ENCODE data around the gene BTLA.

Gene BTLA

DNA sequence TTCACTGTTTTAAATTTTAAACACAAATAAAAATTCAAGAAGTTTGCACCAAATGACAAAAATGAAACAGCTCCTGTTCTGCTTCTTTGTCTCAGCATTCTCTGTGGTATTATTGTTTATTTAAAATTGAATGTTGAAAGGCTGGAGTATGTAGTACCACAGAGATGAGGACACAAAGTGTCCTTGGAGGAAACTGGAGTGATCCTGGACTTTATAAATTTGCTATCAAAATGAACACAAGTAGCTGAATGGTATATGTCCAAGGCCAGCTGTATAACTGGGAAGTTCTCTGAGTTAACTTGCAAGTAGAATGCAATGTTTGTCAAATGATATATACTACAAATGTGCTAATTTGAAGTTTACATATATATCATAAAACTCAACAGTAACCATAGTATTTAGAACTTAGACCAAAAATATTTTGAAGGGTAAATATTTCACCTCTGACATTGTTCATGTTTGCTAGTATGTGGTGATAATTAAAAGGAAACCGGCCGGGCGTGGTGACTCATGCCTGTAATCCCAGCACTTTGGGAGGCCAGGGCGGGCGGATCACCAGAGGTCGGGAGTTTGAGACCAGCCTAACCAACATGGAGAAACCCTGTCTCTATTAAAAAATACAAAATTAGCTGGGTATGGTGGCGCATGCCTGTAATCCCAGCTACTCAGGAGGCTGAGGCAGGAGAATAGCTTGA is 12.3 kb downstream of the BTLA start:
- Histone ChIP-seq H3K9me3 (ENCODE audit: control insufficient read depth, insufficient read depth, low read length) (no peaks in the 10 kb centered on the region), H3K27me3 (ENCODE audit: control insufficient read depth, insufficient read depth, low read length) (no peaks in the 10 kb centered on the region), H3K4me1 (ENCODE audit: control insufficient read depth, insufficient read depth, low read length) (no peaks in the 10 kb centered on the region)

DNA sequence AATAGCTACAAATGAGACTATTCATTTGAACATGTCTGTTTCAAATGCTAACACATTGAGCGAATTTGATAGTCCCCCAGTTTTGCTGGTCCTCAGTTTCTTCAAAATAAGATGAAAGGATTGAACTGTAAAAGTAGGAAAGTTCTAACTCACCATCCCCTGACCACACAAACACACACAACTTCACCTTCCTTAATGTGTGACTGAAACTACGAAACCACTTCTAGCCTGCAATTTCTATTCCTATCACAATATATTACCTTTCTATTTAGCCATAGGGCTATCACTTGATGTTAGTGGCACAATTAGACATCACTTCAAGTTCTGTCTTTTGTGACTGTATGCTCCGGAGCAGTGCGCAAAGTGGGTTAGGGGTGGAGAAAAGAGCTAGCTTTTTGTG is 14.9 kb downstream of the BTLA start:
- H3K36me3 ChIP-seq (ENCODE audit: control insufficient read depth, insufficient read depth, low read length) = no peaks in the 10 kb centered on the region
- H3K4me3 ChIP-seq (ENCODE audit: low read depth, low read length) = no peak overlapping the region
- no peaks in the 10 kb centered on the region for H3K27me3 ChIP-seq (ENCODE audit: control insufficient read depth, insufficient read depth, low read length)
- peaks cover 6% of the 10 kb centered on the region for H3K4me1 ChIP-seq (ENCODE audit: control insufficient read depth, insufficient read depth, low read length)
- H3K9me3 ChIP-seq (ENCODE audit: control insufficient read depth, insufficient read depth, low read length) = no peaks in the 10 kb centered on the region
- no peak overlapping the region for H3K9ac ChIP-seq (ENCODE audit: low read depth, low read length)

More for the DNA sequence above, 12.3 kb downstream of the BTLA start:
- H3K36me3 ChIP-seq (ENCODE audit: control insufficient read depth, insufficient read depth, low read length) = no peaks in the 10 kb centered on the region
- no peak overlapping the region for H3K9ac ChIP-seq (ENCODE audit: low read depth, low read length)
- H3K4me3 ChIP-seq (ENCODE audit: low read depth, low read length) = no peak overlapping the region

GRCh38 chr3:112482675-112483074 is 16.6 kb downstream of the BTLA start:
- H3K27me3 ChIP-seq (ENCODE audit: control insufficient read depth, insufficient read depth, low read length) = no peaks in the 10 kb centered on the region

GRCh38 chr3:112481302-112481721 is 18.0 kb downstream of the BTLA start:
- Histone ChIP-seq H3K36me3 (ENCODE audit: control insufficient read depth, insufficient read depth, low read length) (no peaks in the 10 kb centered on the region), H3K4me3 (ENCODE audit: low read depth, low read length) (no peak overlapping the region), H3K9ac (ENCODE audit: low read depth, low read length) (no peak overlapping the region), H3K4me1 (ENCODE audit: control insufficient read depth, insufficient read depth, low read length) (peaks cover 6% of the 10 kb centered on the region), H3K9me3 (ENCODE audit: control insufficient read depth, insufficient read depth, low read length) (no peaks in the 10 kb centered on the region), H3K27me3 (ENCODE audit: control insufficient read depth, insufficient read depth, low read length) (no peaks in the 10 kb centered on the region)

More at GRCh38 chr3:112482675-112483074, 16.6 kb downstream of the BTLA start:
- no peaks in the 10 kb centered on the region for H3K36me3 ChIP-seq (ENCODE audit: control insufficient read depth, insufficient read depth, low read length)
- H3K4me1 ChIP-seq (ENCODE audit: control insufficient read depth, insufficient read depth, low read length) = peaks cover 6% of the 10 kb centered on the region
- no peaks in the 10 kb centered on the region for H3K9me3 ChIP-seq (ENCODE audit: control insufficient read depth, insufficient read depth, low read length)
- H3K4me3 ChIP-seq (ENCODE audit: low read depth, low read length) = no peak overlapping the region
- no peak overlapping the region for H3K9ac ChIP-seq (ENCODE audit: low read depth, low read length)

GRCh38 chr3:112477891-112478290 is 21.4 kb downstream of the BTLA start:
- Histone ChIP-seq H3K9ac (ENCODE audit: low read depth, low read length) (no peak overlapping the region), H3K4me1 (ENCODE audit: control insufficient read depth, insufficient read depth, low read length) (peaks cover 6% of the 10 kb centered on the region), H3K36me3 (ENCODE audit: control insufficient read depth, insufficient read depth, low read length) (no peaks in the 10 kb centered on the region), H3K4me3 (ENCODE audit: low read depth, low read length) (no peak overlapping the region), H3K9me3 (ENCODE audit: control insufficient read depth, insufficient read depth, low read length) (no peaks in the 10 kb centered on the region), H3K27me3 (ENCODE audit: control insufficient read depth, insufficient read depth, low read length) (no peaks in the 10 kb centered on the region)

GRCh38 chr3:112476346-112476745 is 22.9 kb downstream of the BTLA start:
- no peaks in the 10 kb centered on the region for H3K27me3 ChIP-seq (ENCODE audit: control insufficient read depth, insufficient read depth, low read length)
- H3K9me3 ChIP-seq (ENCODE audit: control insufficient read depth, insufficient read depth, low read length) = no peaks in the 10 kb centered on the region
- no peak overlapping the region for H3K4me3 ChIP-seq (ENCODE audit: low read depth, low read length)
- H3K36me3 ChIP-seq (ENCODE audit: control insufficient read depth, insufficient read depth, low read length) = no peaks in the 10 kb centered on the region
- peaks cover 7% of the 10 kb centered on the region for H3K4me1 ChIP-seq (ENCODE audit: control insufficient read depth, insufficient read depth, low read length)
- no peak overlapping the region for H3K9ac ChIP-seq (ENCODE audit: low read depth, low read length)

- Histone ChIP-seq H3K27me3 (ENCODE audit: control insufficient read depth, insufficient read depth, low read length) (no peaks in the 10 kb centered on the region), H3K36me3 (ENCODE audit: control insufficient read depth, insufficient read depth, low read length) (no peaks in the 10 kb centered on the region), H3K4me3 (ENCODE audit: low read depth, low read length) (no peak overlapping the region), H3K9me3 (ENCODE audit: control insufficient read depth, insufficient read depth, low read length) (no peaks in the 10 kb centered on the region), H3K4me1 (ENCODE audit: control insufficient read depth, insufficient read depth, low read length) (peaks cover 3% of the 10 kb centered on the region), H3K9ac (ENCODE audit: low read depth, low read length) (no peak overlapping the region)
Observed at GRCh38 chr3:112474796-112475195, 24.5 kb downstream of the BTLA start.

- H3K9me3 ChIP-seq (ENCODE audit: control insufficient read depth, insufficient read depth, low read length) = no peaks in the 10 kb centered on the region
- H3K9ac ChIP-seq (ENCODE audit: low read depth, low read length) = no peak overlapping the region
- no peaks in the 10 kb centered on the region for H3K27me3 ChIP-seq (ENCODE audit: control insufficient read depth, insufficient read depth, low read length)
- H3K4me1 ChIP-seq (ENCODE audit: control insufficient read depth, insufficient read depth, low read length) = peaks cover 3% of the 10 kb centered on the region
- H3K4me3 ChIP-seq (ENCODE audit: low read depth, low read length) = no peak overlapping the region
- H3K36me3 ChIP-seq (ENCODE audit: control insufficient read depth, insufficient read depth, low read length) = no peaks in the 10 kb centered on the region
Observed at GRCh38 chr3:112472691-112473090, 26.6 kb downstream of the BTLA start.

- Histone ChIP-seq H3K9me3 (ENCODE audit: control insufficient read depth, insufficient read depth, low read length) (no peaks in the 10 kb centered on the region), H3K27me3 (ENCODE audit: control insufficient read depth, insufficient read depth, low read length) (no peaks in the 10 kb centered on the region), H3K4me1 (ENCODE audit: control insufficient read depth, insufficient read depth, low read length) (peaks cover 3% of the 10 kb centered on the region), H3K4me3 (ENCODE audit: low read depth, low read length) (no peak overlapping the region), H3K36me3 (ENCODE audit: control insufficient read depth, insufficient read depth, low read length) (no peaks in the 10 kb centered on the region), H3K9ac (ENCODE audit: low read depth, low read length) (no peak overlapping the region)
Observed at GRCh38 chr3:112471596-112472325, 27.5 kb downstream of the BTLA start.

DNA sequence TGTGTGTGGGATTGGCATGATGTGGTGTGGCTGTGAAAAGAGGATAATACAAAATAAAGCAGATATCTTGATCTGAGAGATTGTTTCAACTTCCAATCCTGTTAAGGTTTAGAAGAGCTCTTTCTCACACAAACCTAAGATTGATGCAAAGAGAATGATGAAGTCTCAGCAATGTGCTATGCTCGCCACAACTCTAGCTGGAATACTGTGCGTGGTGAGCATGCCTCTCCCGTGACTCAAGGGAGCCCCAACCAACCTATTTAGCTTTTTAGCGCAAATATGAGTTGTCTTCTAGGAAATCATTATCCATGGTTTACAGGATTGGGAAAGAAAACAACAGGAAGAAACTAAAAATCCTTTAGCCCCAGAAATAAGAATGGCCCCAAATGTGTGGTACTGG is 28.5 kb downstream of the BTLA start:
- Histone ChIP-seq H3K9me3 (ENCODE audit: control insufficient read depth, insufficient read depth, low read length) (no peaks in the 10 kb centered on the region), H3K27me3 (ENCODE audit: control insufficient read depth, insufficient read depth, low read length) (no peaks in the 10 kb centered on the region), H3K36me3 (ENCODE audit: control insufficient read depth, insufficient read depth, low read length) (no peaks in the 10 kb centered on the region), H3K4me3 (ENCODE audit: low read depth, low read length) (no peak overlapping the region), H3K9ac (ENCODE audit: low read depth, low read length) (no peak overlapping the region), H3K4me1 (ENCODE audit: control insufficient read depth, insufficient read depth, low read length) (peaks cover 4% of the 10 kb centered on the region)

GRCh38 chr3:112469671-112470070 is 29.6 kb downstream of the BTLA start:
- no peak overlapping the region for H3K9ac ChIP-seq (ENCODE audit: low read depth, low read length)
- H3K4me1 ChIP-seq (ENCODE audit: control insufficient read depth, insufficient read depth, low read length) = peaks cover 5% of the 10 kb centered on the region
- H3K27me3 ChIP-seq (ENCODE audit: control insufficient read depth, insufficient read depth, low read length) = no peaks in the 10 kb centered on the region
- no peaks in the 10 kb centered on the region for H3K9me3 ChIP-seq (ENCODE audit: control insufficient read depth, insufficient read depth, low read length)
- no peaks in the 10 kb centered on the region for H3K36me3 ChIP-seq (ENCODE audit: control insufficient read depth, insufficient read depth, low read length)
- H3K4me3 ChIP-seq (ENCODE audit: low read depth, low read length) = no peak overlapping the region

GRCh38 chr3:112467539-112467938 is 31.7 kb downstream of the BTLA start:
- H3K9me3 ChIP-seq (ENCODE audit: control insufficient read depth, insufficient read depth, low read length) = no peaks in the 10 kb centered on the region
- no peak overlapping the region for H3K4me3 ChIP-seq (ENCODE audit: low read depth, low read length)
- H3K36me3 ChIP-seq (ENCODE audit: control insufficient read depth, insufficient read depth, low read length) = no peaks in the 10 kb centered on the region
- H3K9ac ChIP-seq (ENCODE audit: low read depth, low read length) = no peak overlapping the region
- no peaks in the 10 kb centered on the region for H3K27me3 ChIP-seq (ENCODE audit: control insufficient read depth, insufficient read depth, low read length)
- peaks cover 5% of the 10 kb centered on the region for H3K4me1 ChIP-seq (ENCODE audit: control insufficient read depth, insufficient read depth, low read length)
